Measurements from ENCODE around the gene SLF1. TPM values are rescaled to one million over a fixed set of nuclear protein-coding genes. Genes with fewer than 3 reads are reported as not detected.

Gene SLF1
- total and polyA plus RNA-seq, 2 of the 8 experiments (the other 6 are each of a cell fraction or from before 2014, with no cell fraction given), result 4.8 to 15.7 TPM

- Histone ChIP-seq H2AFZ (ENCODE audit: low read length) (no peak overlapping the region), H4K91ac (replicated peaks; ENCODE audit: insufficient read length, low read length) (no peak overlapping the region), H3K4ac (replicated peaks; ENCODE audit: insufficient read length, low read depth, low read length) (no peak overlapping the region), H3K14ac (ENCODE audit: insufficient read length) (no peak overlapping the region), H3K4me3 (ENCODE audit: extremely low read depth in 1 of 4, insufficient read depth in 2 of 4, low read depth in 3 of 4, low read length in 4 of 4) (no peak overlapping the region), H3K18ac (ENCODE audit: extremely low read depth, low read length) (no peak overlapping the region), H4K8ac (ENCODE audit: extremely low read depth, insufficient read depth, low read length) (no peak overlapping the region), H2BK12ac (ENCODE audit: low read depth, low read length) (no peak overlapping the region), H3K27me3 (replicated peaks in 1 of 4; ENCODE audit: control insufficient read depth in 3 of 4, extremely low read depth in 1 of 4, insufficient read depth in 3 of 4, low read length in 3 of 4) (no peaks in the 10 kb centered on the region), H3K79me1 (ENCODE audit: low read depth, low read length) (no peaks in the 10 kb centered on the region), H2BK15ac (ENCODE audit: low read length) (no peak overlapping the region), H2BK120ac (replicated peaks; ENCODE audit: low read depth, low read length) (no peak overlapping the region), H4K5ac (ENCODE audit: insufficient read length, low read depth, low read length) (no peak overlapping the region), H3K79me2 (ENCODE audit: control insufficient read depth in 1 of 2, insufficient read depth in 2 of 2, low read length in 2 of 2) (no peaks in the 10 kb centered on the region), H3K36me3 (ENCODE audit: control insufficient read depth in 2 of 4, insufficient read depth in 4 of 4, low read length in 3 of 4) (peaks cover 0 to 8% (median 3%) of the 10 kb centered on the region in 4 experiments; a peak in 2 of 8 replicates), H3K27ac (ENCODE audit: low read depth, low read length) (no peak overlapping the region), H2BK20ac (ENCODE audit: low read length) (no peak overlapping the region), H3K23ac (ENCODE audit: insufficient read length) (no peak overlapping the region), H2AK5ac (ENCODE audit: low read depth, low read length) (no peak overlapping the region), H3K4me1 (replicated peaks in 1 of 4; ENCODE audit: control insufficient read depth in 3 of 4, insufficient read depth in 4 of 4, low read length in 3 of 4) (peaks cover 0 to 3% (median 0%) of the 10 kb centered on the region in 4 experiments; a peak in 2 of 7 replicates), H2BK5ac (ENCODE audit: low read depth, low read length) (no peak overlapping the region), H3K9me3 (ENCODE audit: insufficient read depth in 2 of 2, low read depth in 1 of 2, low read length in 1 of 2) (0 out of 4 replicates have a peak, but pooled peaks cover 0 to 2% of the 10 kb centered on the region in 2 experiments), H3K56ac (replicated peaks; ENCODE audit: insufficient read length, low read depth, low read length) (no peak overlapping the region), H4K20me1 (replicated peaks in 1 of 2; ENCODE audit: control insufficient read depth in 1 of 2, insufficient read depth in 2 of 2, low read length in 2 of 2) (no peaks in the 10 kb centered on the region), H3K23me2 (ENCODE audit: low read depth, low read length) (no peaks in the 10 kb centered on the region), H3K9ac (replicated peaks in 1 of 4; ENCODE audit: extremely low read depth in 1 of 4, low read depth in 3 of 4, low read length in 3 of 4) (no peak overlapping the region), H3K4me2 (ENCODE audit: insufficient read depth in 1 of 2, low read depth in 2 of 2, low read length in 2 of 2) (no peak overlapping the region)
- TF ChIP-seq ATF2 (IDR thresholded peaks at IDR 0.05; ENCODE audit: low read length), result no peak
- TF ChIP-seq JUN (IDR thresholded peaks at IDR 0.05; ENCODE audit: low read depth, low read length), result no peak
- TF ChIP-seq BRCA1 (IDR thresholded peaks at IDR 0.05; ENCODE audit: low read depth, low read length), result no peak
- TF ChIP-seq JUND (IDR thresholded peaks at IDR 0.05; ENCODE audit: low read length), result no peak
- no peak for TF ChIP-seq SRF (IDR thresholded peaks at IDR 0.05; ENCODE audit: low read depth, low read length)
- TF ChIP-seq KDM5A (IDR thresholded peaks at IDR 0.05; ENCODE audit: low read length), result no peak
- no peak for TF ChIP-seq ATF3 (IDR thresholded peaks at IDR 0.05; ENCODE audit: insufficient read depth, low read depth, low read length)
- TF ChIP-seq NANOG (IDR thresholded peaks at IDR 0.05; ENCODE audit: insufficient read depth, low read depth, low read length, poor library complexity, severe bottlenecking), result no peak
- no peak for TF ChIP-seq KDM4A (IDR thresholded peaks at IDR 0.05; ENCODE audit: low read depth, low read length, severe bottlenecking)
- TF ChIP-seq E2F6 (IDR thresholded peaks at IDR 0.05), result no peak
- no peak for TF ChIP-seq FOSL1 (IDR thresholded peaks at IDR 0.05; ENCODE audit: insufficient read depth, low read depth, low read length)
- ChIA-PET POLR2A (ENCODE audit: partially characterized antibody) (no interaction called here), CTCF (ENCODE audit: partially characterized antibody) (no interaction called here)
- FAIRE-seq (no peak), DNase-seq (ENCODE audit: low read depth in 1 of 2, low spot score in 2 of 2) (no peak)
- 88% methylated on average over 1 of the region's 1 CpG; no CpG with 5 or more reads in 1 of the 2 experiments for WGBS, 2 experiments (ENCODE audit: extremely low coverage in 1 of 2, insufficient coverage in 1 of 2, insufficient read length in 1 of 2, insufficient replicate concordance in 2 of 2, low coverage in 1 of 2, low lambda C conversion rate in 2 of 2, missing lambda C conversion rate in 1 of 2)
Measured at GRCh38 chr5:94705427-94705826, 87.0 kb downstream of the SLF1 start.
